OCI-LY7 (cell line): Measurements from ENCODE around the gene TXNL4B.
"Not testable (repeated sequence)": the region's sequence is repeated elsewhere in the genome, so short reads cannot be mapped to it uniquely, and the experiment has no call there.

Experiments
- EZH2phosphoT487 ChIP-seq: fragments of 200-600 bp; sonication (generic); IDR thresholded peaks from 2 replicates; pipeline ENCODE4 v1.6.1; 2018; ENCODE audit warnings: low read depth, borderline replicate concordance, mild to moderate bottlenecking, mixed run types, antibody characterized with exemption, low read length, moderate library complexity, mixed read lengths
- TF ChIP-seq, protein P1 (sequence below): fragments of 200-600 bp; sonication (generic); conservative IDR thresholded peaks from 2 replicates; pipeline ENCODE4 v1.5.1; 2014; ENCODE audit warnings: mild to moderate bottlenecking, antibody characterized with exemption, low read length, moderate library complexity, mixed read lengths

DNA sequence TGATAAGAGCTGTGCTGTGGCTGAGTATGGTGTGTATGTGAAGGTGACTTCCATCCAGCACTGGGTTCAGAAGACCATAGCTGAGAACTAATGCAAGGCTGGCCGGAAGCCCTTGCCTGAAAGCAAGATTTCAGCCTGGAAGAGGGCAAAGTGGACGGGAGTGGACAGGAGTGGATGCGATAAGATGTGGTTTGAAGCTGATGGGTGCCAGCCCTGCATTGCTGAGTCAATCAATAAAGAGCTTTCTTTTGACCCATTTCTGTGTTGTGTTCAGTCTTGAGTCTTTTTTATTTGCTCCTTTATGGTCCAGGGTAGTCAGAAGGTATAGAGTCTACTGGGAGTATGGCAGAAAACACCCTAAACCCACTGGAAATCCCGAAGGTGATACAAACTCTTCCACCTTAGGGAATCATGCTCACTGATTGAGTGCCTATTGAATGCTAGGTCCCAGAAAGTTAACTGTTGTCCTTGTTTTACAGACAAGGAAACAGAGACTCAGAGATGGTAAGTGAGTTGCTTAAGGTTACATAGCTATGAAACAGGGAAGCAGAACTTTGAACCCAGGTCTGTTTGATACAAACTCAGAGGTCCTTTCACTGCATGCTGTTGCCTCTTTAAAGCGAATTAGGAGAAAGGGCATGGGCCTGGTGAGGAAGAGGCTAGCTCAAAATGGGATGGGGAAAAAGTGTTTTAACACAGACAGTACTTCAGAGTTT lies 16.3 kb downstream of the TXNL4B start:
- TF ChIP-seq, protein P1, sequence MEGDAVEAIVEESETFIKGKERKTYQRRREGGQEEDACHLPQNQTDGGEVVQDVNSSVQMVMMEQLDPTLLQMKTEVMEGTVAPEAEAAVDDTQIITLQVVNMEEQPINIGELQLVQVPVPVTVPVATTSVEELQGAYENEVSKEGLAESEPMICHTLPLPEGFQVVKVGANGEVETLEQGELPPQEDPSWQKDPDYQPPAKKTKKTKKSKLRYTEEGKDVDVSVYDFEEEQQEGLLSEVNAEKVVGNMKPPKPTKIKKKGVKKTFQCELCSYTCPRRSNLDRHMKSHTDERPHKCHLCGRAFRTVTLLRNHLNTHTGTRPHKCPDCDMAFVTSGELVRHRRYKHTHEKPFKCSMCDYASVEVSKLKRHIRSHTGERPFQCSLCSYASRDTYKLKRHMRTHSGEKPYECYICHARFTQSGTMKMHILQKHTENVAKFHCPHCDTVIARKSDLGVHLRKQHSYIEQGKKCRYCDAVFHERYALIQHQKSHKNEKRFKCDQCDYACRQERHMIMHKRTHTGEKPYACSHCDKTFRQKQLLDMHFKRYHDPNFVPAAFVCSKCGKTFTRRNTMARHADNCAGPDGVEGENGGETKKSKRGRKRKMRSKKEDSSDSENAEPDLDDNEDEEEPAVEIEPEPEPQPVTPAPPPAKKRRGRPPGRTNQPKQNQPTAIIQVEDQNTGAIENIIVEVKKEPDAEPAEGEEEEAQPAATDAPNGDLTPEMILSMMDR = not testable (repeated sequence)
- TF ChIP-seq EZH2phosphoT487 = not testable (repeated sequence)
